SIG-M5 treated with dmso at 0.1 percent for 504 hours (cell line): ENCODE results near the gene BAZ2B.
A peak's percentile ranks its signal among the peaks of the same experiment; 100 is the strongest.

ENCODE experiments used
- DNase-seq: peaks from one replicate; lab custom pipeline; 2025; ENCODE audit not compliant: unreplicated experiment; lab: John Stamatoyannopoulos, UW

Gene BAZ2B

DNA sequence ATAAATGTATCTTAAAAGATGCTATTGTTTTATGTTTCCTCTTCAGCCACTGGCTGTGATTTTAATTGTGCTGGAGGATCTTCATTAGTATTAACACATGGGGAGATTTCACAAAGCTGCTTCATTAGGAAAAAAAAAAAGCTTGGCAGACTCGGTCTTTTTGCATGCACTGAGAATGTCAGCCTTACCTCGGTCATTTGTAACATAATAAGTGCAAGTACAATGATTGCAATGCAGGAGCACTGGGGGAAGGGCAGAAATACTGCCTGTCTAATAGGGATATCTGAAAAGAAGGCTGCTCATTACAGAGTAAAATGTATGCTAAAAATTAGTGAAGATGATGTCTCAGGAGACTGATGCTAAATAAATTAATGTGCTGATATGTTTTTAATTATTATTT is 1.3 kb upstream of the BAZ2B start:
- no peak for DNase-seq

DNA sequence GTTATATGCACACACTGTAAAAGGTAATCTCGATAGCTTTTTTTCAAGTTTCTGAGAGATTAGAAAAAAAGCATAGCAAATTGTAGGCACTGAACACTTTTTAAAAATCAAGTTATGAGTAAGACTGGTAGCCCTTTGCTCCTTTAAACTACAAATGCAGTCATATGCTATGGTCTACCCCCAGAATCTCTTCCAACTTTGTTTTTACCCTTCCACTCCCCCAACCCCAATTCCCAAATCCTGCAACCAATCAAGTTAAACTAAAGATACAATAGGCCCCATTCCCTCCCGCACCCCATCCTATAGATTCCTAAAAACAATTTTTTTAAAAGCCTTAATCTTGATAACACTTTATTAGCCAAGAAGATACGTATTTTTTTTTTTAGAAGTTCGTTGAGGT is 752 bp upstream of the BAZ2B start:
- no peak for DNase-seq

DNA sequence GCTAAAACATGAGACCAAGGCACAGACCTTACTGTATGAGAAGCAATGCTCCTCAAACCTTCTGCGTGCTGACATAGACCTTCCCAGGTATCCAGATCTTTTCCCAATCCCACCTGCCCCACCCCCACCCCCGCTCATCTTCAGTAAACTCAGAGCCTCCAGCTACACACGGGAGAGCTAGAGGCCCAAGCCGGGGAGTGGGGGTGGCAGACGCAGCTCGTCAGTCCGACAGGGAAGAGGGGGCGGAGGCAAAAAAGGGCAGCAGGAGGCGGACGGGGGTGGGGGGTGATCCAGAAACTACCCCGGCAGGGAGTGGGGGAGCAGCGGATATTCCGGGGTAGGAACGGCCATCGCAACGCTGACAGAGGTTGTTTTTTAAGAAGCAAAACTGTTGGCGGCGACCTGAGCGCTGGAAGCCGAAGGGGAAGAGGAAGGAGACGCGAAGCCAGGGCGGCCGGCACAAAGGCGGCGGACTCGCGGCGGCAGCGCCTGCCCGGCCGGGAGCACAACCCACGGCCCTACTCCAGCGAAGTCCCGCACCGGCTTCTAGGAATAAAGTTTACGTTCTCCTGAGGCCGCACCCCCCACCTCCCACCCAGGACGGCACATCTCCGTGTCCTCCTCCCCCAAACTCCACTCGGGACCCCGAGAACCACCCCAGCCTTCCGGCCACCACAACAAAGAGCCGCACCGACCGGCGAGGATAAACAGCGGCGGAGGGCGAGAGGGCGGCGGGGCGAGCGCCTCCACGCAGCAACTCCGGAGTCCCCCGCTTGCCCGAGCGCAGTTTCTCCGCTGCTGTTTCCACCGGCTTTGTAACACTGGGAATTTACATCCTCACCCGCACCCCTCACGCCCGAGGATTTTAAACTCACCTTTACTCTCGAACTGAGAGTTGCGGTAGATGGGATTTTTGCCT is 722 bp downstream of the BAZ2B start:
- DNase-seq: peak; percentile 96

DNA sequence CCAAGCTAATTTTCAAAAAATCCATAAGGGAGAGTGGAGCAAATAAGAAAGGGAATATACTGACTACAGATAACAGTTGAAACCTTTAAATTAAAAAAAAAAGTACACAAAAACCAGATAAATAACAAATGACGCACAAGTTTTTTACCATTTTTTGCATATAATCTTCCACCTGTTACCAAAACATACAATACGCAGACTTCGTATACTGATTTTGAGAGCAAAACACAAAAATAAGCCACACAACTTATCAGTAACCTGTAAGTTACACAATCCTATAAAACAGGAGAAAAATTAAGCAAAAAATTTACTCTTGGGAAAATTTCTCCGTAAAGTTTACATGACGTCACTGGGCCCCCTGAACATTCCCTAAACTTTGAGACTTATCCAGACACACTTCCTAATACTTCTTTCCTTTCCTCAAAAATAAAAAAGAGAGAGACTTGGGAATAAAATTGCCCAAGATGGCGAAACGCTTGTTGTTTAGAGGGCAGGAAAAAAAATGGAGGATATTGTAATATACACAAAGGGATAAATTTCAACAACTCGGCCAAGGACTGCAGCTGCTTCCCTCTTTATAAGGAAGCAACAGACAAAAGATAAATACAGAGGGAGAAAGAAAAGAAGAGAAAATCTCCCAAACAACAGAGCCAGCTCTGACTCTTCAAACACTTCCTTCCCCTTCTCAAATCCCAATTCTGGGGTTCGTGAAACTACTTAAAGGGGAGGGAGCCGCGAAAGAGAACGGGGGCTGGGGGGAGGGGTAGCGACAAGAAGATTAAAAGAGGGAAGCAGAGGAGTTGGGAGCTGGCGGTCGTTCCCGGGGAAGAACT is 1.6 kb downstream of the BAZ2B start:
- DNase-seq: peak; percentile 95

DNA sequence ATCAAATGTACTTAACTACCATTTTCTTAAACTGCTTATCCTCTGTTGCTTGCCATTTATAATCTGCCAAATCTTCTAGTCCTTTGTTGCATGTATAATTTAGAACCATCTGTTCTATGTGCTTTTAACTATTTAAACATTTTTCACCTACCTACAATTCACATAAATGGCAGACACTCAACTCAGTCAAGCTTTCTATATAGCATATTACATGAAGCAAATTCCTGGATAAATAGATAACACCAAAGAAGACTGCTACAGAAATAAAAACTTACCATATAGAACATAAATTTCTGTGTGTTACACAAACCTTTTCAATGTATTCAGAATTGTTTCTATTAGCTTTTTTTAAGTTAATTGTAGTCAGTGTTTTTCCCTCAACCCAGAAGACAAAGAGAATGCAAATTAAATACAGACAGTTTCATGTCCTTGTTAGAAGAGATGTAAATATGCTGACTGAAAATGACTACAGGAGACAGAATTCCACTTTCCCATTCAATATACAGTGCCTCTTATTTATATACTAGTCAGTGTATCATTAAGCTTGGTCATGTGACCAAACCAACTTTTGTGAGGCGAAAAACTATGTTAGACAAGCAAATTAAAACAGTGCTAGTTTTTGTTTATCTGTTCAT is 2.6 kb downstream of the BAZ2B start:
- no peak for DNase-seq

DNA sequence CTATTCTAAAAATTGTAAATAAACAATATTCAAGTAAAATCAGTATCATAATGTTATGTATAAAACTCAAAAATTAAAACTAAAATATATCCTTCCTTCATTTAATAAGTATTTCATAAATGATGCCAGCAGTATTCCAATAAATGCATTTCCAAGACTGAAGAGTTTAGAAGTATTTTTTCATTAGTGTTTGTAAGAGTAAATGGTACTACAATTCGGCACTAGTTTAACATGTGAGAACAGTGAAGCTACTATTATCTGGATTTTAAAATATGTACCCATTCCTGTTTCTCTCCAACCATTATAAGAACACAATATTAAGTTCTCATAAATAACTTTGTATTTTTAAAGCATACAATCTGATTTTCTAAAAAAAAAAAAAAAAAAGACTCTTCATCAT is 3.3 kb downstream of the BAZ2B start:
- DNase-seq: no peak

DNA sequence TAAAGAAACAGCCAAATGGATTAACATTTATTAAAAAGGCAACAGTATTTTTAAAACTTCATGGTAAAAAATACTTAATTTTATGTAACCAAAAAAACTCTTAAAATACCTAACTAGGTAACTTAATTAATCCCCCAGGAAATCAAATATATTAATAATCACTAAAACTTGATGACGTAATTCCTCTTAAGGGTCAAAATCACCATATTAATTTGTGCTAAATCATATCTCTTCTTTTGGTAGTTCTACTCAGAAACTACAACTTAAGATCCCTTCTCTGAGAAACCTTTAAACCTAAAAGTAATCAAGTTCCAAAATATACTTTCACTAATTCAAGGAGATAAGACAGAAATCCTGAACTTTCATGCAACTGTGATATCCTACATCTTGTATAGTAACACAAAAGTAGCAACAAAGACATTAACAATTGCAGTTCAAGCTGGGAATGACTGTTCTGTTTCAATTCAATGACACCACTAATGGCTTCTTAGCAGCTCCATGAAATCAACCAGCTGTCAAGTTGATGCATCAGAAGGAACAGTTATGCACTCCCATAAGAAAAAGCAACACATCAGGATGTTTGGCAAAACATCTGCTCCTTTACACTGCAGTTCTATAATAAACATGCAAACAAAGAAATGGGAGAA is 4.0 kb downstream of the BAZ2B start:
- DNase-seq: no peak

DNA sequence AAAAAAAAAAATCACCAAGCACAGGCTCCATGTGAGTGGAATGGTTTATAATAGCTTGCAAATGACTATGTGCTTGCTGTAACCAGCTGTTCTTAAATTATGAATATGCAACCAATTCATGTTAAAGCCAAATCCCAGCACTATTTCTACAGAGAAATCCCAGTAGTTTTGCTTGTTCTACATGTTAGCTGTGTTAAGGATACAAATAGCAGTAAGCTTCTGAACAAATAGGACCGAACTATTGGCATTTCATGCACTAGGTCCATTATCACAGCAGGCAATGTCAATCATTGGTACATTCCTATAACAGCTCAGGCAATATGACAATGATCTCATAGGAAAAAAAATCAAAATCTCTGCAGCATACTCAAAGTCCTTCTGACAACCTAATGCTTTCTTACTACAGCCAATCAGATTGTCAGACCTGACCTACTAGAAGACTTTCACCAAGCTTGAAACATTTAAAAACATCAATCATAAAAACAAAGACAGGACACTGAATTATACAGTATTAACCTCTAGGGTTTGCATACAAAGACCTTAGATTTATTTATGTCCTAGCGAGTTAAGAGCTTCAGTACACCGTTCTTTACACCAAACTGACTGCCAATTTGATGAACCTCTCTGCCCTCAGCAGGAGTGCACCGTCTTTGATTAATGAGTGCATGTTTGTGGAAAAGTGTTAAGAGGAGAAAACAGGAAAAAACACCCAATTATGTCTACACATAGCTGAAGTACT is 6.4 kb downstream of the BAZ2B start:
- DNase-seq: no peak

DNA sequence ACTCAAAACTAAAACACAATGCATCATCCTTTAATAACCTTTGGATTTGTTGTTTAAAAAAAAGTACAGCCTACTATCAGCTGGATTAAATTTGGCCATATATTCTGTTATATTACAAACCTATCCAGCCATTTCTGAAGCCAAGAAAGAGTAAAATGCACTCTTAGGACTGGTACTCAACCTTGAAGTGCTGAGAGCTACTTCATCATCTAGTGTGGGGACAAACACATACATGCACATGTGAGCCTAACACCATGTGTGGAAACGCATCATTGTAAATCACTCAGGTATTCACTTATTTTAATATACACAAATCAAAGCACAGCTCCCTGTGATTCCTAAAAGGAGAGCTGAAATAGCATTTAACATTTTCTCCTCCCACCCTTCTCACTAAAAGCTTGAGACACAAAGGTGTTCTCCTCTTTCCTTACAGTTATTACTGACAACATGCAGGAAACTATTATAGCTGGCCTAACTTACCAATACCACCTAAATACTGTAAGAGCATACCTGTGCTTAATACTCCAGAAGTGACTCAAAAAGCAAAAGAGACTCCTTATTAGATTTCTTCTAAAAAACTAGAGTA is 7.5 kb downstream of the BAZ2B start:
- no peak for DNase-seq

DNA sequence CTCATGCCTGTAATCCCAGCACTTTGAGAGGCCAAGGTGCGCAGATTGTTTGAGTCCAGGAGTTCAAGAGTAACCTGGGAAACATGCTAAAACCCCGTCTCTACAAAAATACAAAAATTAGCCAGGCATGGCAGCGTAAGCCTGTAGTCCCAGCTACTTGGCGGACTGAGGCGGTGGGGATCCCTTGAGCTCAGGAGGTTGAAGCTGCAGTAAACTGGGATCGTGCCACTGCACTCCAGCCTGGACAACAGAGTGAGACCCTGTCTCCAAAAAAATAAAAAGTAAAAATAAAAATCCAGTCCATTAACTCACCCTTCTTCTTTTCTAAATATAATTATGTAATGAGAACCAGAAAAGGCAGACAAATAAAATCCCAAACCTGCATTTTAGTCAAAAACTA is 8.2 kb downstream of the BAZ2B start:
- DNase-seq: no peak

DNA sequence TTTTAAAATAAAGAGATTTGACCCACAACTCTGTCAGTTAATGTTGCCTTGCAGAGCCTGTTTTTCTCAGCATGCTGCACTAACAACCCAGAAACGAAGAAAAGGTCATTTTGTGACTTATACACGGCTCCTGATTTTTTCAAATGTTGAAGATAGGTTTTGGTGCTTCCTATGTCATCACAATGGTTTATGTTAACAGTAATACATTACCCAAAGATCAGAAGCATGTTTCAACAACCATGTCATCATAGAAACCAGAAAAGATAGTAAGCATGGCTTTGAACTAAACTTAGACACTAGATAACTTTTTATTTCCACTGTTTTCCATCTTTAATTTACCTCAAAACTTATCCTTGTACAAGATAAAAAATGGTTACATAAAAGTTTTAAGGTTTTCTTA is 10.1 kb downstream of the BAZ2B start:
- no peak for DNase-seq

DNA sequence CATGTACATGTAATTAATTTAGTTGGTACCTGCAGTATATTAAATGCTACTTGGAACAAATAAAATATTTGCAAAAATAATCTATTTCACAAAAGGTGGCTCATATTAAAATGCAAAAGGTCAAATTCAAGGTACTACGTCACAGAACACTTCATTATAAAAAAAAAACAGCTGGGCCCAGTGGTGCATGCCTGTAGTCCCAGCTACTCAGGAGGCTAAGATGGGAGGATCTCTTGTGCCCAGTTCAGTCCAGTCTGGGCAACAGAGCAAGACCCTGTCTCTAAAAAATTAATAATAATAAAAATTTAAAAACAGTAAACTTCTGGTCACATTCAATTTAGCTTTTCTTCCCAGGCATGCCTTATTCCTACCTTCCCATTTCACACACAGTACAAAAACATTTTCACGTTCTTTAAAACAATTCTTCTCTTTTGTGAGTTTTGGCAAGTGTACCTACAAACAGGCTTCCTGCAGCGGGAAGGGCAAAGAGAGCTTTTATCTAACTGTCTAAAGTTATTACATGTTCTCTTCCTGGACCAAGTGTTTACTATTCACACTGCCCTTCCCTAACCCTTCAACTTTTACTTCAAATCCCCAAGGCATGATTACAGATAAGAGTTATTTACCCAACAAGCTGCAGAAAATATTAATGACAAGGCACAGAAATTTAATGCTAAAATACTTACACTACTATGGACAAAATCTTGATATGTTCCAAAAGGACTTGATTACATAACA is 10.7 kb downstream of the BAZ2B start:
- DNase-seq: no peak

DNA sequence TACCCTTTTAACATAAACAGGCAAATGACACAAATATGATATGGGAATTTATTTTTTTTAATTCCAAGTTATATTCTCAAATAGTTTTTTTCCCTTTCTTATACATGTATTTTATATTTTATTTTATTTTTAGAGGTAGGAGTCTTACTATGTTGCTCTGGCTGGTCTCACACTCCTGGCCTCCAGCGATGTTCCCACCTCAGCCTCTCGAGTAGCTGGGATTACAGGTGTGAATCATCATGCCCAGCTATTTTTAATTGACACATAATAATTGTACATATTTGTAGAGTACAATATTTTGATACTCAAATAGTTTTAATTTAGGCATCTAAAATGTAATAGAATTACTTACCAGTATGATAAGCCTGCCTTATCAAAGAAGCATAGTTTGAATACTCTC is 12.2 kb downstream of the BAZ2B start:
- no peak for DNase-seq

DNA sequence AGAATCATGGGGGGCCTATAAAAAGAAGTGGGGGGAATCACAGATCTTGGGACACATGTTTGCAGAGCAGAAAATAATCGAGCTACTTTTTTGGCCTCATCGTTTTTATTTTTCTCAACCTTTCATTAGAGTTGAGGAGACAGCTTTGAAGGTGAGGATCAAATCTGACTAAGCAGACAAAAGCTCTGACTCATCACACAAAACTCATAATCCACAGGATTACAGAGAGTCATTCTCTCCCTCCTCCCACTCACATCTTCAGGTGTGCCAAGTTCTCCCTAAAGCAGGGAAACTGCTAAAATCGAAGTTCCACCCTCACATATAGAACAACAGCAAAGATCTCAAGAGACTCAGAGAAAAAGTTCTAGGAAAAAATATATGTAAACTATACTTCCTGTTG is 15.6 kb downstream of the BAZ2B start:
- no peak for DNase-seq

DNA sequence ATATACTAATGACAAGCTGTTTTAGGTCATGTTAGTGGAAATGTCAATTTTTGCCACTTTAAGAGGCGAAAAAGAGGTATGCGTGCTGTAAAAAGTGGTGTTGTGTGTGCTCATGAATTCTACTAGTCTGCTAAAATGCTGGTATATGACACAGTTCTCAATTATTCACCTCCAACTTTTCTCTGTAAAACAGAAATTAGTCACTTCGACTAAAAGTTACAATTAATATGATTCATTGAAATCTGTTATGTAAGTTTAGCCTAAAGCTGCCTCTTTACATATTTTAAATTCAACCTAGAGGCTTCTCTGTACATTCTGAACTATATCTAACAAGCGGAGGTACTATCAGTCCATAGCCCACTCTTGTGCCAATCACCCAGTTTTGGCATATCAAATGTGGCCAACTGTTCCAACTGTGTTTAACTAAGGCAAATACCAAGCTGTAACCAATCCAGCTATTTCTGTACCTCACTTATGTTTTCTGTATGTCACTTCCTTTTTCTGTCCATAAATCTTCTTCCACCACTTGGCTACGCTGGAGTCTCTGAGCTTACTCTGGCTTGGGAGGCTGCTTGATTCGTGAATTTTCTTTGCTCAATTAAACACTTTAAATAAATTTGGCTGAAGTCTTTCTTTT is 20.8 kb downstream of the BAZ2B start:
- peak; percentile 61 for DNase-seq

DNA sequence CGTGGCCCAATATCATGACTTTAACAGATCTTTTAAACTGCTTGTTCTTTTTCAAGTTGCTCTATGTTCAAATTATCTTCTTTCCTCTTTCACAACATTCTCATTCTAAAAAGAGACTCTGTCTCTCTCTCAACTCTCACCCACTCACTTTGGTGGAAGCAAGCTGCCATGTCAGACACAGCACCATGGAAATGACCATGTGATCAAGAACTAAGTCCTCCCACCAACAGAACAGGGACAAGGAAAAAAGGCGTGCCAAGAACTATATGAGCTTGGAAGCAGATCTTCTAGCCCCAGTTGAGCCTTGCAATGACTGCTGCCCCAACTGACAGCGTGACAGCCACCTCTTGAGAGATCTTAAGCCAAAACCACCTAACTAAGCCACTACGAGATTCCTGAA is 23.9 kb downstream of the BAZ2B start:
- DNase-seq: peak; percentile 22

DNA sequence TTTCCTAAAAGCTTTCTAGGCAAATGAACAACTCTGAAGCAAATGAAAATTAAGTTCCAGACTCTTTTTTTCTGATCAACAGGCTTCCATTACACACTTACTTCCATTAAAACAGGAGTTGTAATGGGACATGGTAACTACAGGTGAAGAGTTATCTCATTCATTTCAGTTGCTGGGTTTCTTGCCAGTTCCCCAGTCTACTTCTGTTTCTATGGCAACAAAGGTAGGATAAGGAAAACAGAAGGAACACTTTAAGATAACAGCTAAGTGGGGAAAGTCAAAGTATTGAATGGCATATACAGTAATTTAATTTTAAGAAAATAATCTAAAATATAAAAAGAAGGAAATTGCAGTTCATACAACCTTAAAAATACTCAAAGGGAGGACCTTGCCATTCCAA is 25.1 kb downstream of the BAZ2B start:
- DNase-seq: no peak

DNA sequence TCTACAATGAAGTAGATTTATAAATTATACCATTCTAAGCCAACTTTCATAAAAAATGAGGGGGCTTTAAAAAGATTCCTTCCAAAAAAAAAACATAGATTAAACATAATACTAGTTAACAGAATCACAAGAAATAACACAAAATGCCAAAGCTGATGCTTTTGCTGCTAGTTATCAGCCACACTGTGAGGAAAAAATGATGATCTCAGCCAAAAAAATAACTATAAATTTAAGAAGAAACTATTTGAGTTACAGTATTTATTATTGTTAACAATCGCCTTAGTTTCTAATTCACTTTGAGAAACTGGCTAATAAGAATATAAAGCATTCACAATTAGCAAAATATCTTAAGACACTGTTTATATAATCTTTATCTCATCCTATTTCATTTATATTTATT is 27.1 kb downstream of the BAZ2B start:
- no peak for DNase-seq

DNA sequence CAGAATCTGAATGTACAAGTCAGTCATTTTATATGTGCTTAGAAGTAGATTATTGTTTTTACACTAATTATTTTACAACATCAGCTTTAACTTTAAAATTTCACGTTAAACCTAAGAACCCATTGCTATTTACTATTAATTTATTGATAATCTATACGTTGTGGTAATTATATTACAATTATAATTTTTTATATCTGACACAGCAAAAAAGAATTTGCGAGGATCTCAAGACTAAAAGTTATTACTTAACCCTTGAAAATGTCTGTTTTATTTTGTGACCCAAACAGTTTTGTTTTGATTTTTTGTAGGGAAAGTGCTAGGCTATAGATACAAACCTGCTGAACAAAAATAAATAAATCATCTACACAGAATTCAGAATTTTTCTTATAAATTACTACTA is 30.3 kb downstream of the BAZ2B start:
- no peak for DNase-seq
